Testis (tissue), 3 donors: ENCODE data around the gene TBC1D1. TPM values are rescaled to one million over a fixed set of nuclear protein-coding genes. Genes with fewer than 3 reads are reported as not detected.

Source experiments
- DNase-seq: peaks from one replicate; pipeline ENCODE4 v3.0.0-alpha.2; 2019
- H3K27ac ChIP-seq, 2 donors: fragments of 200-600 bp; sonication (generic); one replicate each; pipeline ENCODE4 v1.5.1; 2019
- H3K27me3 ChIP-seq: fragments of 200-600 bp; sonication (generic); one replicate; pipeline ENCODE4 v1.5.1; 2019
- H3K36me3 ChIP-seq: fragments of 200-600 bp; sonication (generic); one replicate; pipeline ENCODE4 v1.5.1; 2017; ENCODE audit warnings: low read depth; ENCODE audit errors: missing control alignments
- H3K4me1 ChIP-seq: fragments of 200-600 bp; sonication (generic); one replicate; pipeline ENCODE4 v1.5.1; 2019
- H3K4me3 ChIP-seq, 2 donors: fragments of 200-600 bp; sonication (generic); one replicate each; pipeline ENCODE4 v1.5.1; 2017 to 2019
- H3K9me3 ChIP-seq: fragments of 200-600 bp; sonication (generic); one replicate; pipeline ENCODE4 v1.5.1; 2017
- POLR2A ChIP-seq: fragments of 450-650 bp; IDR thresholded peaks from one replicate; pipeline ENCODE4 v1.6.1; 2017; ENCODE audit warnings: antibody characterized with exemption, mild to moderate bottlenecking, moderate library complexity
- WGBS, 2 donors: methylation state at CpG; one replicate each; pipeline ENCODE4 v1.1.5; 2018; 5-methylcytosine and 5-hydroxymethylcytosine counted together
- intact Hi-C: fragments of 100-400 bp; cut with DNase I; formaldehyde crosslinking; loops from one replicate; pipeline ENCODE4 v1.15.1; 2023; ENCODE audit warnings: low total_unique reads
- polyA plus RNA-seq: library from polyadenylated mRNA; stranded (reverse); fragments of 350-450 nt; fragmentation: Illumina TruSeq; extraction: RNeasy Lipid Tissue Mini Kit (QIAGEN cat#74804); gene quantifications from one replicate; pipeline ENCODE4 v1.2.3, GENCODE V29; 2014; ENCODE audit warnings: low read depth, low replicate concordance; ENCODE audit not compliant: insufficient read depth
- total RNA-seq, 2 donors: library from RNA; depleted of rRNA; stranded (reverse); fragments of >200 nt; gene quantifications; one replicate each; pipeline ENCODE4 v1.2.3, GENCODE V29; 2016
- TF ChIP-seq, protein P1 (sequence below), 3 experiments: fragments of 450-650 bp in 2 of 3; fragments of 200-600 bp in 1 of 3; sonication (generic) in 1 of 3; IDR thresholded peaks; one replicate each; pipeline ENCODE4 v1.5.1; 2016 to 2019; ENCODE audit warnings: antibody characterized with exemption in 3 of 3, mild to moderate bottlenecking in 2 of 3, moderate library complexity in 1 of 3

The TBC1D1 gene
- total and polyA plus RNA-seq, 3 donors from 2014 or later, result 130 to 208 (median 167) TPM

DNA sequence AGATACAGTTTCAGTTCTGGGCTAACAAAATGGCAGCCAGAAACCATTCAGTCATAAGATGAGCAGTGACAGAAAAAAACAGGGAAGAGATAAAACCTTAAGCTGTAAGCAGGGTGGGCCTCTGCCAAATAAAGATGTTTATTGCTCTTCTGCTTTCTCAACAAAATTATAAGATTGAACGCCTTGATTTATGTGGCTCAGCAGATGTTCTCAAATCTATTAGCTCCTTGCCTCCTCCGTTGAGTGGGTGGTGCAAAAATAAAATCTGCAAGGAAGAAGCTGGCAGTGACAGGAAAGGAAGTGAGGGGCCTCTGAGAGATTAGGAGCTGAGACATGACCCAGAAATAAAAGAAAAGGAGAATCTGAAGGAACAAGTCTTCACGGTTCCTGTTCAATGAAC, 275.9 kb downstream of the TBC1D1 start:
- Histone ChIP-seq H3K36me3 (no peaks in the 10 kb centered on the region), H3K27ac (no peak overlapping the region), H3K9me3 (no peaks in the 10 kb centered on the region), H3K4me3 (no peak overlapping the region), H3K27me3 (no peaks in the 10 kb centered on the region), H3K4me1 (no peaks in the 10 kb centered on the region)
- DNase-seq, result no peak
- intact Hi-C loops, result no loop called here
- TF ChIP-seq, protein P1, sequence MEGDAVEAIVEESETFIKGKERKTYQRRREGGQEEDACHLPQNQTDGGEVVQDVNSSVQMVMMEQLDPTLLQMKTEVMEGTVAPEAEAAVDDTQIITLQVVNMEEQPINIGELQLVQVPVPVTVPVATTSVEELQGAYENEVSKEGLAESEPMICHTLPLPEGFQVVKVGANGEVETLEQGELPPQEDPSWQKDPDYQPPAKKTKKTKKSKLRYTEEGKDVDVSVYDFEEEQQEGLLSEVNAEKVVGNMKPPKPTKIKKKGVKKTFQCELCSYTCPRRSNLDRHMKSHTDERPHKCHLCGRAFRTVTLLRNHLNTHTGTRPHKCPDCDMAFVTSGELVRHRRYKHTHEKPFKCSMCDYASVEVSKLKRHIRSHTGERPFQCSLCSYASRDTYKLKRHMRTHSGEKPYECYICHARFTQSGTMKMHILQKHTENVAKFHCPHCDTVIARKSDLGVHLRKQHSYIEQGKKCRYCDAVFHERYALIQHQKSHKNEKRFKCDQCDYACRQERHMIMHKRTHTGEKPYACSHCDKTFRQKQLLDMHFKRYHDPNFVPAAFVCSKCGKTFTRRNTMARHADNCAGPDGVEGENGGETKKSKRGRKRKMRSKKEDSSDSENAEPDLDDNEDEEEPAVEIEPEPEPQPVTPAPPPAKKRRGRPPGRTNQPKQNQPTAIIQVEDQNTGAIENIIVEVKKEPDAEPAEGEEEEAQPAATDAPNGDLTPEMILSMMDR (IDR thresholded peaks at IDR 0.05), result no peak
- TF ChIP-seq POLR2A, result no peak
- WGBS, 2 donors, result 48 to 64% methylated on average over 3 of the region's 3 CpGs

DNA sequence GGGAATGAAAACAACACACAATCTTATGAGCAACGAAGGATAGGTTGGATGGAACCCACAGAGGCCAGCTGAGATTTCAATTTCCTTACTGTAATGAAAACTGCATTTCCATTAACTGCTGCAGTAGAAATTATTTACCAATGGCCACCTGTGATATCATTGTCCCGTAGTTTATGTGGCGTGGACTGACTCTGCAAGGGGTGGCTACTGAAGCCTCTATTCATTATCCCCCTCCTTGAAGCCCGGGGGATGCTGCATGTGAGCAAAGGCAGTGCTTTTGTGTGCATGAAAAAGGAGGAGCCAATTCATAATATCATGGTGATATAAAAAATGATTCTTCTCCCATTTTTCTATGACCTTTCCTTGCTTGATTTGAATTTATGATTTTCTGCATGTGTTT, 277.1 kb downstream of the TBC1D1 start:
- H3K9me3 ChIP-seq, result no peaks in the 10 kb centered on the region
- intact Hi-C loops, result no loop called here
- 84 to 91% methylated on average over 4 of the region's 4 CpGs for WGBS, 2 donors
- no peaks in the 10 kb centered on the region for H3K4me1 ChIP-seq
- no peak overlapping the region for H3K4me3 ChIP-seq
- DNase-seq, result no peak
- H3K27me3 ChIP-seq, result no peaks in the 10 kb centered on the region
- H3K27ac ChIP-seq, result no peak overlapping the region
- no peaks in the 10 kb centered on the region for H3K36me3 ChIP-seq
- TF ChIP-seq, protein P1 (IDR thresholded peaks at IDR 0.05), result no peak
- no peak for TF ChIP-seq POLR2A

DNA sequence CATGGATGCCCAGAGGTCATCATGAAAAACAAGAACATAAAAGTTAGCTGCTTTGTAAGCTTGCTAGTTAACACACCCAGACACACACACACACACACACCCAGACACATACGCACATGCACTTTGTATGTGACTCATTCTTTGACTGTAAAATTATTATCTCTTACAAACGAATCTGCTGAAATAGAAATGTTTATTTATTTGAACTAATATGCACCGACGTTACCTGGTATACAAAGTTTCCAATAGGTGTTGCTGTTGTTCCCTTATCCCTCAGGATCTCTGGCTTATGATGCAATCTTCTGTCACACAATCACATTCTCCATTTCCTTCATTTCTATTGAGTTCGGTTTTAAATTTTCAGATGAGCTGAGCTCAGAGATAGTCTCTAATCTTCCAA, 278.6 kb downstream of the TBC1D1 start:
- 80 to 87% methylated on average over 5 of the region's 5 CpGs for WGBS, 2 donors
- Histone ChIP-seq H3K4me1 (no peaks in the 10 kb centered on the region), H3K27me3 (no peaks in the 10 kb centered on the region), H3K4me3 (no peak overlapping the region), H3K36me3 (no peaks in the 10 kb centered on the region), H3K27ac (no peak overlapping the region), H3K9me3 (no peaks in the 10 kb centered on the region)
- TF ChIP-seq POLR2A, result no peak
- TF ChIP-seq, protein P1 (IDR thresholded peaks at IDR 0.05), result no peak
- intact Hi-C loops, result no loop called here
- DNase-seq, result no peak

DNA sequence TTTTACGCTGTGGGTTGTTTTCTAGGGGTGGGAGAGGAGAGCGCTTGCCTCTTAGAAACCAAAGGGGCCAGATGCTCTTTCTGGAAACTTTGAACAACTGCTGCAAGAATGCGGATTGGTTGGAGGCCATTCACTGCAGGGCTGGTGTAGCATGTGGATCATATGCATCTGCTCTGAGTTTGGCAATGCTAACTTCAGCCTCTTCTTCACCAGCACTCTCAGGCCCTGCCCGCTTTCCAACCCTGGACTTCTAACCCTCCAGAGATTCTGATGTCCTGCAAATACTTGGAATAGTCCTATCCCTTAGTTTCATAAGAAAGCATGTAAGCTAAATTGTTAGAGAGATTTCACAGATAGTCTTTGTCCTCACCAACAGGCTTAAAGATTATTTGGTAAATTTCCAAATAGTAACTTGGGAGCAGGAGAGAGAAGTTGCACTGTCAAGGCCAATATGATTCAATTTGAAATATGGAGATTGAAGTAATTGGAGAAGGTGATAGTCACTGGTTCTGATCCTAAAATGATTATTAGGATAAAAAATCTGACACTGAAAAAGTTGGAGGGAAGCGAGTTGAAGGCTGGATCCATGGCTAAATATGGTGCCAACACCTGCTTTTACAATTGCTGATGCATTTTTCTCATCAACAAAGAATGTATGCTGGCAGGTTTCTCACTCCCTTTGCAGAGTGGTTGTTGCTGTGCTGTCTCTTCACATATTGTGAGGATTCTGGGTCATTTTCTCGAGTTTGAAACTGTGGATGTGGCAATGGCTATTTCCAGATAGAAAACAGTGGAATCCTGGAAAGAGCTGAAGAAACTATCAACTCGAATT, 279.7 kb downstream of the TBC1D1 start:
- no peaks in the 10 kb centered on the region for H3K9me3 ChIP-seq

More for the DNA sequence above, 279.7 kb downstream of the TBC1D1 start:
- H3K36me3 ChIP-seq, result no peaks in the 10 kb centered on the region
- H3K27me3 ChIP-seq, result no peaks in the 10 kb centered on the region
- DNase-seq, result no peak
- no peak overlapping the region for H3K4me3 ChIP-seq
- no peaks in the 10 kb centered on the region for H3K4me1 ChIP-seq
- TF ChIP-seq, protein P1 (IDR thresholded peaks at IDR 0.05), result no peak
- no peak for TF ChIP-seq POLR2A
- 89 to 92% methylated on average over 7 of the region's 7 CpGs for WGBS, 2 donors
- no peak overlapping the region for H3K27ac ChIP-seq
- intact Hi-C loops, result no loop called here
